ENCODE data around the gene CSNK1G2. TPM values are rescaled to one million over a fixed set of nuclear protein-coding genes. Genes with fewer than 3 reads are reported as not detected.

Gene CSNK1G2
- total RNA-seq, 2 experiments from 2014 or later = 122 to 127 TPM

DNA sequence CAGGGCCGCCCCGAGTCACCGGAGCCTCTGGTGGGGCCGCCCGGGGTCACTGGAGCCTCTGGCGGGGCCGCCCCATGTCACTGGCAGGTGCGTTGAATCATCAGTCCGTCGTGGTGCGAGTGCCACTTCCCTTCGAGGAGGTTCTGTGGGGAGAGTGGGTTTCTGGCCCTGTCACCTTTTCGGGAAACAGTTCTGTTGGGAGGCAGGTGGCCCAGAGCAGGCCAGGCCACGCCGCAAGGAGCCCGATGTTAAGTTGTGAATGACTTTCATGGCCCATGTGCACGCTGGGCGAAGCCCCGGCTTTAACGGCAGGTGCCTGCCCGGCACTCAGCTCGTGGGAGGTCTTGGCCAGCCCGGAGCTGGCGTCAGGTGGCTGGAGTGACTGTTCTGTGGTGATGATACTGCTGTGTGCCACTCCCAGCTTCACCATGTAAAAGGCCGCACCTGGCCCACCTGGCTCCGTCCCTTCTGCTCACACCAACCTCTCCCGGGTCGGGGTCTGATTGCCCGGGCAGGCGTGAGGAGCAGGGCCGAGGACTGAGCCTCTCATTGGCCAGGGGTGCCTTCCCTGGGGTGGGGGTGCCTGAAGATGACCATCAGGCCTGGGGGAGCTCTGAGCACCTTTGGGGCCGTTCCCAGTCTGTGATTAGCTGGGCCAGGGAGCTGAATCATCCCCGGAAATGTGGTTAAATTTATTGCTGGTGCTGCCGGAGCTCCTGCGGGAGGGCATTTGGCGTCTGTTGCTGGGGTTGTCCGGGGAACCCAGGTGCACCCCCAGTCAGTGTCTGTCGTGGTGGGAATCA, 29.2 kb downstream of the CSNK1G2 start:
- TF ChIP-seq, protein P1, sequence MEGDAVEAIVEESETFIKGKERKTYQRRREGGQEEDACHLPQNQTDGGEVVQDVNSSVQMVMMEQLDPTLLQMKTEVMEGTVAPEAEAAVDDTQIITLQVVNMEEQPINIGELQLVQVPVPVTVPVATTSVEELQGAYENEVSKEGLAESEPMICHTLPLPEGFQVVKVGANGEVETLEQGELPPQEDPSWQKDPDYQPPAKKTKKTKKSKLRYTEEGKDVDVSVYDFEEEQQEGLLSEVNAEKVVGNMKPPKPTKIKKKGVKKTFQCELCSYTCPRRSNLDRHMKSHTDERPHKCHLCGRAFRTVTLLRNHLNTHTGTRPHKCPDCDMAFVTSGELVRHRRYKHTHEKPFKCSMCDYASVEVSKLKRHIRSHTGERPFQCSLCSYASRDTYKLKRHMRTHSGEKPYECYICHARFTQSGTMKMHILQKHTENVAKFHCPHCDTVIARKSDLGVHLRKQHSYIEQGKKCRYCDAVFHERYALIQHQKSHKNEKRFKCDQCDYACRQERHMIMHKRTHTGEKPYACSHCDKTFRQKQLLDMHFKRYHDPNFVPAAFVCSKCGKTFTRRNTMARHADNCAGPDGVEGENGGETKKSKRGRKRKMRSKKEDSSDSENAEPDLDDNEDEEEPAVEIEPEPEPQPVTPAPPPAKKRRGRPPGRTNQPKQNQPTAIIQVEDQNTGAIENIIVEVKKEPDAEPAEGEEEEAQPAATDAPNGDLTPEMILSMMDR (IDR thresholded peaks at IDR 0.05) = no peak
- intact Hi-C loops (cut with DNase I, micrococcal nuclease) = no loop called here
- CTCF ChIA-PET = no interaction called here
- DNase-seq (no peak), ATAC-seq (ENCODE audit: poor library complexity) (no peak)
- H3K36me3 Mint-ChIP-seq (ENCODE audit: low read depth) = peaks cover 24% of the 10 kb centered on the region
- no peaks in the 10 kb centered on the region for H3K9me3 Mint-ChIP-seq
- Histone ChIP-seq H3K27ac (ENCODE audit: low read depth in 1 of 2, low read length in 2 of 2) (no peak overlapping the region), H3K27me3 (ENCODE audit: control insufficient read depth in 1 of 2, insufficient read depth in 2 of 2, low read length in 2 of 2) (no peaks in the 10 kb centered on the region), H3K9me3 (ENCODE audit: control insufficient read depth in 1 of 2, insufficient read depth in 1 of 2, low read length in 2 of 2) (no peaks in the 10 kb centered on the region), H3K4me1 (ENCODE audit: insufficient read depth, low read length) (peaks cover 31% of the 10 kb centered on the region), H3K36me3 (ENCODE audit: insufficient read depth, low read length) (peaks cover 43% of the 10 kb centered on the region), H3K4me3 (ENCODE audit: low read length) (no peak overlapping the region)
- no peak overlapping the region for H3K27ac Mint-ChIP-seq
- POLR2A ChIA-PET = no interaction called here
- no peaks in the 10 kb centered on the region for H3K27me3 Mint-ChIP-seq
- H3K4me3 Mint-ChIP-seq = no peak overlapping the region
- peaks cover 22% of the 10 kb centered on the region for H3K4me1 Mint-ChIP-seq (ENCODE audit: low read depth)

DNA sequence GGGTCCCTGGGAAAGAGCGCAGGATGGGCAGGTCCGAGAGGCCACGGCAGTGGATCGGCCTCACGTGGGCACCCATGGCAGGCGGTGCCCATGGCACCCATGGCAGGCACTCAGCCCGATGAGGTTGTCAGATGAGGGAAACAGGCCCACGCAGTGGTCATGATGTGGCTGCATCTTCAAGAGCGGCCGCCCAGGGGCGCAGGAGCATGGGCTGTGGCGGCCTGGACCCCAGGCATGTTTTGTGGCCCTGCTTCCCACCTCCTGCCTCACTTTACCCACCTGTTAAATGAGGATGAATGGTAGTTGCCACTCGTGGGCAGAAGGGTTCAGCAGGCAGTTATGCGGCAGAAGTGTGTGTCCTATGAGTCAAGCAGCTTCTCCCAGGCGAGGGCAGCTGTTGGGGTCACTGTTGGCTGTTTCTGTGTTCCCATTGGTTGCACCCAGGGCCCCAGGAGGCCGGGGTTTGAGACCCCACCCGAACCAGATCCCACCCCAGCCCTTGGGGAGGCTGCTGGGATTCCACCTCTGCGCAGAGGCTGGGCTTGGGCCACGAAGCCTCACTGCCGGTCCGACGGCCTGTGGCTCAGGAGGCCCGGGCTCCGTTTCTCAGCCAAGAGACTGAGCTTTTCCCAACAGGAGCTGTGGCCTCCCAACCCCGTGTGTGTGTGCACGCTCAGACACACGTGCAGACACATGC, 30.0 kb downstream of the CSNK1G2 start:
- H3K36me3 ChIP-seq (ENCODE audit: insufficient read depth, low read length) = peaks cover 48% of the 10 kb centered on the region
- no peak overlapping the region for H3K4me3 ChIP-seq (ENCODE audit: low read length)
- no peaks in the 10 kb centered on the region for H3K9me3 Mint-ChIP-seq
- H3K27ac Mint-ChIP-seq = no peak overlapping the region
- ChIA-PET POLR2A (no interaction called here), CTCF (no interaction called here)
- no peaks in the 10 kb centered on the region for H3K27me3 Mint-ChIP-seq
- H3K4me3 Mint-ChIP-seq = no peak overlapping the region
- peaks cover 26% of the 10 kb centered on the region for H3K36me3 Mint-ChIP-seq (ENCODE audit: low read depth)
- peaks cover 28% of the 10 kb centered on the region for H3K4me1 ChIP-seq (ENCODE audit: insufficient read depth, low read length)
- intact Hi-C loops (cut with DNase I, micrococcal nuclease) = no loop called here
- TF ChIP-seq, protein P1 (IDR thresholded peaks at IDR 0.05) = no peak
- no peaks in the 10 kb centered on the region for H3K27me3 ChIP-seq (ENCODE audit: control insufficient read depth in 1 of 2, insufficient read depth in 2 of 2, low read length in 2 of 2)
- ATAC-seq (ENCODE audit: poor library complexity) = no peak
- no peak overlapping the region for H3K27ac ChIP-seq (ENCODE audit: low read depth in 1 of 2, low read length in 2 of 2)
- no peak for DNase-seq
- H3K4me1 Mint-ChIP-seq (ENCODE audit: low read depth) = peaks cover 17% of the 10 kb centered on the region
- no peaks in the 10 kb centered on the region for H3K9me3 ChIP-seq (ENCODE audit: control insufficient read depth in 1 of 2, insufficient read depth in 1 of 2, low read length in 2 of 2)

DNA sequence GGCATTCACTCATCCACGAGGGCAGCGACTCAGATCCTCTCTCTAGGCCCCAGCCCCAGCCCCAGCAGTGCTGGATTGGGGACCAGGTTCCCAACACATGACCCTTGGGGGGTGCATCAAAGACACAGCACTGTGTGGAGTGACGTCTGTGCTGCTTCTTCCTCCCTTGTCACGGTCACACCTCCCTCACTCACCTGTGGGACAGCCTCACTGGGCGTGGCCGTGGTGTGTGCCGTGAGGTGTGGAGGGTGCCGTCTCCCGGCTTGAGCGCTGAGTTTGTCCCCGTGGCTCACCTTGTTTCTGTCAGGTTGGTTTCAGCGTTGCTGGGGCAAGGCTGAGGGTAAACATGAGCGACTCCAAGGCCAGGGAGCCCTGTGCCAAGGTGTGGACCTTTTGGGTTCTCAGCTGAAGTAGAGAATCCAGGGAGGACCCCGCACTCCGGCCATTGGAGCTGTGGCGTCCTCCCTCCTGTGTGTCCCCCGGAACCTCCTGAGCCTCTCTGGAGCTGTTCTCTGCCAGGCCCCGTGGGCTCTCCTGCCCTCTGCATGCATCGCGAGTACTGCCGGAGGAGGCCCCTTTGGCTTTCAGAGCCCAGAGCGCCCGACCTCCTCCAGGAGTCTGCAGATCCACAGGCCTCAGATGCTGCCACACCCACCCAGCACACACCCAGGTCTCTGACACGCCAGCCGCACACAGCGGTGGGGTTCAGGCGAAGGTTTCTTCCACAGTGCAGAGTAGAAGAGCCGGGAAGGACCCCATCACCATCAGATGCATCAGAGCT, 33.6 kb downstream of the CSNK1G2 start:
- peaks cover 58% of the 10 kb centered on the region for H3K36me3 ChIP-seq (ENCODE audit: insufficient read depth, low read length)
- POLR2A ChIA-PET = no interaction called here
- DNase-seq (no peak), ATAC-seq (ENCODE audit: poor library complexity) (no peak)
- Mint-ChIP-seq H3K27me3 (no peaks in the 10 kb centered on the region), H3K27ac (no peak overlapping the region), H3K9me3 (no peaks in the 10 kb centered on the region), H3K4me3 (no peak overlapping the region), H3K4me1 (ENCODE audit: low read depth) (peaks cover 5% of the 10 kb centered on the region), H3K36me3 (ENCODE audit: low read depth) (peaks cover 19% of the 10 kb centered on the region)
- no peaks in the 10 kb centered on the region for H3K27me3 ChIP-seq (ENCODE audit: control insufficient read depth in 1 of 2, insufficient read depth in 2 of 2, low read length in 2 of 2)
- no peak overlapping the region for H3K4me3 ChIP-seq (ENCODE audit: low read length)
- no peak overlapping the region for H3K27ac ChIP-seq (ENCODE audit: low read depth in 1 of 2, low read length in 2 of 2)
- no peaks in the 10 kb centered on the region for H3K9me3 ChIP-seq (ENCODE audit: control insufficient read depth in 1 of 2, insufficient read depth in 1 of 2, low read length in 2 of 2)
- intact Hi-C loops (cut with DNase I, micrococcal nuclease) = no loop called here
- CTCF ChIA-PET = no interaction called here
- H3K4me1 ChIP-seq (ENCODE audit: insufficient read depth, low read length) = peaks cover 15% of the 10 kb centered on the region
- TF ChIP-seq, protein P1 (IDR thresholded peaks at IDR 0.05) = no peak

All from CD4-positive, alpha-beta T cell (primary cell).